Right atrium auricular region (tissue), 2 donors: ENCODE data around the gene LRRN4CL. TPM values are rescaled to one million over a fixed set of nuclear protein-coding genes. Genes with fewer than 3 reads are reported as not detected.

Source experiments
- DNase-seq: peaks from one replicate; pipeline ENCODE4 v3.0.0-alpha.2; 2019; ENCODE audit warnings: low spot score
- H3K27ac ChIP-seq, 2 donors: fragments of 200-600 bp; sonication (generic); 1 replicate in 1 of 2; 2 replicates in 1 of 2; pipeline ENCODE4 v1.5.1; 2016 to 2019
- H3K27me3 ChIP-seq, 2 donors: fragments of 200-600 bp; sonication (generic); one replicate each; pipeline versions ENCODE4 v1.5.1 to v1.6.0; 2017 to 2019
- H3K36me3 ChIP-seq: fragments of 200-600 bp; sonication (generic); one replicate; pipeline ENCODE4 v1.5.1; 2016
- H3K4me1 ChIP-seq, 2 donors: fragments of 200-600 bp; sonication (generic); one replicate each; pipeline versions ENCODE4 v1.5.1 to v1.6.0; 2017 to 2019
- H3K4me3 ChIP-seq, 2 donors: fragments of 200-600 bp; sonication (generic); 1 replicate in 1 of 2; 2 replicates in 1 of 2; pipeline ENCODE4 v1.5.1; 2017 to 2019; ENCODE audit warnings: mild to moderate bottlenecking in 1 of 2, moderate library complexity in 1 of 2
- H3K9me3 ChIP-seq, 2 donors: fragments of 200-600 bp; sonication (generic); one replicate each; pipeline ENCODE4 v1.5.1; 2019
- total RNA-seq, 2 donors: library from RNA; depleted of rRNA; stranded (reverse); fragments of >200 nt; gene quantifications; one replicate each; pipeline ENCODE4 v1.1.0, GENCODE V29; 2016
- TF ChIP-seq, protein P1 (sequence below), 2 donors: fragments of 200-600 bp; sonication (generic); IDR thresholded peaks; one replicate each; pipeline ENCODE4 v1.5.1; 2019; ENCODE audit warnings: antibody characterized with exemption in 2 of 2

The LRRN4CL gene
- total RNA-seq, 2 donors from 2014 or later, result 1.5 to 3.0 TPM

DNA sequence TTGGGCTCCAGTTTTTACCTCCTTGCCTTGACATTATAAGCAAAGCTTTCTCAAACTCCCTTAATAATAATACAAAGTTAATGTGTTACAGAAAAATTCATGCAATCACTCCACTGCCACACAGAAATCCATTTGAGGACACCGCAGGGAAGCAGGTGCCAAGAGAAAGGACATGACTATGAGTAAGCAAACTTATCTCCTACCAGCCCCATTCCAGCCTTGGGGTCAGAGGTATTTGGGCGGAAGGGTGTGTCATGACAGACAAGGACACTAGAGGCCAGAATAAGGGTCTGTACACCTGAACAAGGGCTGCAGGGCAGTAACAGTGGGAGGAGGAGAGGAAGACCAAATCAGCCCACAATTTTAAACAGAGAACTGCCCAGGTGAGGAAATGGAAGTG is 24.0 kb upstream of the LRRN4CL start:
- H3K4me1 ChIP-seq, result peaks cover 0 to 43% of the 10 kb centered on the region in 2 donors
- no peak overlapping the region for H3K4me3 ChIP-seq
- TF ChIP-seq, protein P1, sequence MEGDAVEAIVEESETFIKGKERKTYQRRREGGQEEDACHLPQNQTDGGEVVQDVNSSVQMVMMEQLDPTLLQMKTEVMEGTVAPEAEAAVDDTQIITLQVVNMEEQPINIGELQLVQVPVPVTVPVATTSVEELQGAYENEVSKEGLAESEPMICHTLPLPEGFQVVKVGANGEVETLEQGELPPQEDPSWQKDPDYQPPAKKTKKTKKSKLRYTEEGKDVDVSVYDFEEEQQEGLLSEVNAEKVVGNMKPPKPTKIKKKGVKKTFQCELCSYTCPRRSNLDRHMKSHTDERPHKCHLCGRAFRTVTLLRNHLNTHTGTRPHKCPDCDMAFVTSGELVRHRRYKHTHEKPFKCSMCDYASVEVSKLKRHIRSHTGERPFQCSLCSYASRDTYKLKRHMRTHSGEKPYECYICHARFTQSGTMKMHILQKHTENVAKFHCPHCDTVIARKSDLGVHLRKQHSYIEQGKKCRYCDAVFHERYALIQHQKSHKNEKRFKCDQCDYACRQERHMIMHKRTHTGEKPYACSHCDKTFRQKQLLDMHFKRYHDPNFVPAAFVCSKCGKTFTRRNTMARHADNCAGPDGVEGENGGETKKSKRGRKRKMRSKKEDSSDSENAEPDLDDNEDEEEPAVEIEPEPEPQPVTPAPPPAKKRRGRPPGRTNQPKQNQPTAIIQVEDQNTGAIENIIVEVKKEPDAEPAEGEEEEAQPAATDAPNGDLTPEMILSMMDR (IDR thresholded peaks at IDR 0.05), result no peak
- peak overlapping the region; percentile 36 to 77 for H3K27ac ChIP-seq
- peaks cover 68% of the 10 kb centered on the region for H3K36me3 ChIP-seq
- H3K9me3 ChIP-seq, result no peaks in the 10 kb centered on the region
- H3K27me3 ChIP-seq, result no peaks in the 10 kb centered on the region
- no peak for DNase-seq

DNA sequence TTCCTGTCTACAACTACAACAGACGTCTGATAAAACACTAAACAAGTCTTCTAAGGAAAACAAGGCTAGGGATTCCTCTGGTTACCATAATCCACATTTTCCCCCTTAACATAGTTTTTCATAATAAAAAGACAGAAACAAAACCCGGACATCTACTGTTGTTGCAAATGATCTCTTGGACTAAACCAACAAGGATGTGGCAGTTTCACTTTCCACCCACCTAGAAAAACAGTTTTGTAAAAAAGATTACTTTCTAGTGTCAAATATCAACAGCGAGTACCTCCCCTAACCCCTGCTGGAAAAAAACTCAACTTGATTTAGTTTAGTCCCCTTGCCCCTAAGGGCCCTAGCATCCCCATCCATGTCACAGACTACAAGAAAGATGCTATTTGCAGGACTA is 23.5 kb upstream of the LRRN4CL start:
- Histone ChIP-seq H3K9me3 (no peaks in the 10 kb centered on the region), H3K4me3 (no peak overlapping the region), H3K27ac (peak overlapping the region; percentile 36 to 77), H3K4me1 (peaks cover 0 to 47% of the 10 kb centered on the region in 2 donors), H3K27me3 (no peaks in the 10 kb centered on the region), H3K36me3 (peaks cover 63% of the 10 kb centered on the region)
- TF ChIP-seq, protein P1 (IDR thresholded peaks at IDR 0.05), result no peak
- no peak for DNase-seq

DNA sequence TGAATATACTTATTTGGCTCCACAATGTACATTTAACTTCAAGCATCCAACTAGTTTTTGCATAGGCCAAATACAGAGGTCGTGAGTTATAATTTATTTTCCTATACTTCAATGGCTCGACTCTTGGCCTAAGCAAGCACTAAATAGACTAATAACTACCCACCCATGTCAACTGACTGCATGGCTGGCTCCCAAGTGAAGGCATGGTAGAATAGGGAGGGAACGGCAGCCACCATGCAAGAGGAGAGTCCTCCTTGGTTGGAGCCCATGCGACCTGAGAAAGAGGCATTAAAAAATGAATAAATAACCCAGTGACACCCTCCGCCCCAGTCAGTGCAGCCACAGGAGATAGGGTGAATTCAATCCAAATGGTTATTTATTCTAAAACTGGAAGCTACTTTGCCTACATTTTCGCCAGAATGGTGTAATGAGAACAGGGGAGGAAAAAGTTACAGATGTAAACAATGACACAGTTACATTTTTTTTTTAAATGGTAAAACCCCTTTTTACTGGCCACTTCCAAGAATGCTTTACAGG is 23.0 kb upstream of the LRRN4CL start:
- no peak overlapping the region for H3K4me3 ChIP-seq
- DNase-seq, result no peak
- no peaks in the 10 kb centered on the region for H3K9me3 ChIP-seq
- no peaks in the 10 kb centered on the region for H3K27me3 ChIP-seq
- H3K4me1 ChIP-seq, result peaks cover 0 to 48% of the 10 kb centered on the region in 2 donors
- H3K36me3 ChIP-seq, result peaks cover 58% of the 10 kb centered on the region
- peak overlapping the region; percentile 36 to 77 for H3K27ac ChIP-seq
- TF ChIP-seq, protein P1 (IDR thresholded peaks at IDR 0.05), result no peak

DNA sequence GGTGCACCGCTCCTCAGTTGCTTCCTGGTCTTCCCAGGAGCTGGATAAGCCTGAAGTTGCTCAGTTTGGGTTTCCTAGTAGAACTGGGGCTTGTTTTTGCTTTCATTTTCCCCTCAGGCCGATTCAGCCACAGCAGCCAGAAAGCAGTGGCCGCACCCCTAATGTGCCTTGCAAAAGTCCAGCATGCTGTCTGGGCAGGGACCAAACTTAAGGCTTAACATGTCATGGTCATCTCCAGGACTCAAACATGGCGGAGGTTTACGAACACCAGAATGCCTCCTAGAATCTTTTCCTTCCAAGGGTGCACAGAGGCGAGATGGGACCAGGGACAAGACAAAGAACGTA is 20.6 kb upstream of the LRRN4CL start:
- Histone ChIP-seq H3K27me3 (no peaks in the 10 kb centered on the region), H3K36me3 (peaks cover 34% of the 10 kb centered on the region), H3K4me1 (peaks cover 0 to 65% of the 10 kb centered on the region in 2 donors), H3K9me3 (no peaks in the 10 kb centered on the region), H3K27ac (peak overlapping the region; percentile 93 to 98), H3K4me3 (peak overlapping the region; percentile 57 to 61)
- TF ChIP-seq, protein P1 (IDR thresholded peaks at IDR 0.05), result no peak
- no peak for DNase-seq

DNA sequence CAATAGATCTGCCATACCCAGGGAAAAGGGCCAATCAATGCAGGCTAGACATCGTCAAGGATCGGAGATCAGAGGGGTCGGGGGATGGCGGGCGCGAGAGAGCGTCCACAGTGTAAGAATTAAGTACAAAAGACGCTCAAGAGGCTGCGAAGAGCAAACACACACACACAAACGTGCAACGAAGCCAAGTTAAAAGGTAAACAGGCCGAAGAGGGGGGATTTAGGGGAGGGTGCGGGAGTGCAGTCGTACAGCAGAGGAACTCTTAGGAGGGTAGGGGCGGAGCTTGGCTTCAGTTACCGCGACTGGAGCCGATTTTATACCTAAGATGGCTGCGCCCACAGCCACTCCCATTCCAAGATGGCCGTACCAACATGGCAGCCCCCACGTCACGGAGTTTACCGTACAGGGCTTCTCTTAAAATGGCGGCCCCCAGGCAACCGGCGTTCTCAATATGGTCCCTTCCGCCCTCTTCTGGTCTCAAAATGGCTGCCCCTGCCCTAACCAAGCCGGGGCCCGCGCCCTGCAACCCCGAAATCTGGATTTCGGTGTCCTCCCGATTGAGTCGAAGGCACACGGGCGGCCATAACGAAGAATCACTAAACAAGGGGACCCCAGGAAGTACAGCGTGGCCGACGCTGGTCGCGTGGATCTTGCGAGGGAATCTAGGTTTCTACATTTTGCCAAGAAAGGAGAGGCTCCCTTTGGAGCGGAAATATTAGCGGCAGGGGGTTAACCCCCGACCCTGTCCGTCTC is 20.1 kb upstream of the LRRN4CL start:
- no peaks in the 10 kb centered on the region for H3K27me3 ChIP-seq
- DNase-seq, result peak; percentile 99
- no peaks in the 10 kb centered on the region for H3K9me3 ChIP-seq
- H3K27ac ChIP-seq, result peak overlapping the region; percentile 93 to 98
- peaks cover 0 to 61% of the 10 kb centered on the region in 2 donors for H3K4me1 ChIP-seq
- TF ChIP-seq, protein P1 (IDR thresholded peaks at IDR 0.05), result peak in 1 of 2 donors; percentile 30
- peaks cover 29% of the 10 kb centered on the region for H3K36me3 ChIP-seq
- H3K4me3 ChIP-seq, result peak overlapping the region; percentile 57 to 61
